HepG2 (cell line): ENCODE data around the gene PLVAP. TPM values are rescaled to one million over a fixed set of nuclear protein-coding genes. Genes with fewer than 3 reads are reported as not detected.
A peak's percentile ranks its signal among the peaks of the same experiment; 100 is the strongest.

Source experiments
- EED ChIP-seq: sonication (generic); formaldehyde crosslinking; IDR thresholded peaks from 2 replicates; pipeline ENCODE4 v1.5.0; 2020; ENCODE audit warnings: mild to moderate bottlenecking, missing genetic modification reagents
- EP300 ChIP-seq, 3 experiments: sonication (generic) in 1 of 3; formaldehyde crosslinking in 1 of 3; IDR thresholded peaks; 2 replicates each; pipeline versions ENCODE4 v1.5.1 to v1.6.1; 2011 to 2020; ENCODE audit warnings: low read depth in 2 of 3, low read length in 2 of 3, borderline replicate concordance in 1 of 3, improper control_type of control experiment in 1 of 3, mild to moderate bottlenecking in 1 of 3, missing genetic modification reagents in 1 of 3, moderate library complexity in 1 of 3
- HNF1A ChIP-seq, 2 experiments: sonication (generic) in 1 of 2; formaldehyde crosslinking in 1 of 2; IDR thresholded peaks; 2 replicates each; pipeline versions ENCODE4 v1.4.0 to v1.6.1; 2016 to 2020; ENCODE audit warnings: borderline replicate concordance in 1 of 2, low read depth in 1 of 2, mild to moderate bottlenecking in 1 of 2, missing genetic modification reagents in 1 of 2
- HNF1B ChIP-seq: sonication (generic); formaldehyde crosslinking; IDR thresholded peaks from 2 replicates; pipeline ENCODE4 v1.5.1; 2020; ENCODE audit warnings: mild to moderate bottlenecking, moderate library complexity, missing genetic modification reagents
- NR2C2 ChIP-seq: sonication (generic); formaldehyde crosslinking; IDR thresholded peaks from 2 replicates; pipeline ENCODE4 v1.4.0; 2020; ENCODE audit warnings: missing genetic modification reagents, mild to moderate bottlenecking, moderate library complexity, borderline replicate concordance
- NR2F1 ChIP-seq, 2 experiments: fragments of 450-650 bp in 1 of 2; formaldehyde crosslinking in 1 of 2; IDR thresholded peaks; 2 replicates each; pipeline versions ENCODE4 v1.5.0 to v1.6.1; 2016 to 2020; ENCODE audit warnings: mild to moderate bottlenecking in 1 of 2, missing compliant biosample characterization in 1 of 2, missing genetic modification reagents in 1 of 2, moderate library complexity in 1 of 2
- NR2F6 ChIP-seq, 2 experiments: IDR thresholded peaks; 2 replicates each; pipeline ENCODE4 v1.6.1; 2016; ENCODE audit warnings: antibody characterized with exemption in 1 of 2, mild to moderate bottlenecking in 1 of 2
- TFDP1 ChIP-seq: IDR thresholded peaks from 2 replicates; pipeline ENCODE4 v1.6.1; 2016; ENCODE audit warnings: missing compliant biosample characterization, missing genetic modification reagents, borderline replicate concordance
- THAP11 ChIP-seq: IDR thresholded peaks from 2 replicates; pipeline ENCODE4 v1.6.1; 2016; ENCODE audit warnings: missing biosample characterization, missing genetic modification reagents
- ZNF687 ChIP-seq: sonication (generic); formaldehyde crosslinking; IDR thresholded peaks from 2 replicates; pipeline ENCODE4 v1.5.1; 2020; ENCODE audit warnings: mild to moderate bottlenecking, missing genetic modification reagents, moderate library complexity
- polyA plus RNA-seq, 8 experiments: library from polyadenylated mRNA; depleted of rRNA in 3 of 8; stranded (reverse) in 7 of 8; unstranded in 1 of 8; fragments of >200 nt; fragmentation: Illumina TruSeq in 4 of 8; extraction: Trizol in 4 of 8; gene quantifications; 2 replicates each; pipeline versions ENCODE4 v1.2.1 to v1.2.3, GENCODE V29; 2011 to 2016; ENCODE audit warnings: low read depth in 4 of 8, missing spikeins in 1 of 8, mixed read lengths in 1 of 8; ENCODE audit not compliant: insufficient read depth in 1 of 8
- total RNA-seq, 5 experiments: library from RNA; depleted of rRNA; stranded (reverse); fragments of >200 nt; fragmentation: Illumina TruSeq; extraction: Trizol; gene quantifications; 2 replicates each; pipeline ENCODE4 v1.2.3, GENCODE V29; 2016; ENCODE audit warnings: low read depth in 1 of 5

The PLVAP gene
- total and polyA plus RNA-seq, 2 of the 13 experiments (the other 11 are each of a cell fraction or from before 2014, with no cell fraction given): 0.26 TPM; not detected in 1

GRCh38 chr19:17379221-17379631 is 2.1 kb upstream of the PLVAP start (continued):
- TF ChIP-seq EP300 (IDR thresholded peaks at IDR 0.05; ENCODE audit: low read depth in 2 of 2, low read length in 2 of 2): 0 out of 4 replicates have a peak, but pooled peaks of 1 of the 2 experiments have one; percentile 10
- no peak for TF ChIP-seq EP300 (CRISPR knock-in tag; IDR thresholded peaks at IDR 0.05; ENCODE audit: borderline replicate concordance)
- TF ChIP-seq NR2F6 (IDR thresholded peaks at IDR 0.05): peak; percentile 81
- peak; percentile 72 for TF ChIP-seq NR2F6 (CRISPR knock-in tag; IDR thresholded peaks at IDR 0.05)
- peak; percentile 91 for TF ChIP-seq NR2C2 (CRISPR knock-in tag)
- TF ChIP-seq NR2F1 (CRISPR knock-in tag; IDR thresholded peaks at IDR 0.05): peak in 1 of 2 experiments; percentile 60; a peak in 2 of 4 replicates
- TF ChIP-seq ZNF687 (CRISPR knock-in tag): peak; percentile 48; the same call in 1 of the 2 replicates
- TF ChIP-seq EED (CRISPR knock-in tag): 0 out of 2 replicates have a peak, but pooled peaks have one; percentile 31
- TF ChIP-seq HNF1B: no peak
- no peak for TF ChIP-seq HNF1A (IDR thresholded peaks at IDR 0.05; ENCODE audit: low read depth)
- TF ChIP-seq HNF1A (CRISPR knock-in tag; IDR thresholded peaks at IDR 0.05; ENCODE audit: borderline replicate concordance): no peak
- no peak for TF ChIP-seq TFDP1 (CRISPR knock-in tag)
- 0 out of 2 replicates have a peak, but pooled peaks have one; percentile 14 for TF ChIP-seq THAP11
